HL-60/S4 treated with retinoic acid at 250 ng/mL for 4 days and 3 days (cell line): ENCODE data around the gene CHRND.

ENCODE experiments used
- in situ Hi-C: fragments of 300-500 bp; cut with MboI; formaldehyde crosslinking; loops from 2 replicates; pipeline ENCODE4 v1.7.0; 2022; ENCODE audit warnings: low sequenced_read_pairs

Gene CHRND

GRCh38 chr2:232525791-232526371, at the start of gene CHRND:
Gene CHRND (plus strand): TSS chr2:232526160. CDS start chr2:232526216, 56 bp downstream.
- in situ Hi-C loops, result no loop called here

DNA sequence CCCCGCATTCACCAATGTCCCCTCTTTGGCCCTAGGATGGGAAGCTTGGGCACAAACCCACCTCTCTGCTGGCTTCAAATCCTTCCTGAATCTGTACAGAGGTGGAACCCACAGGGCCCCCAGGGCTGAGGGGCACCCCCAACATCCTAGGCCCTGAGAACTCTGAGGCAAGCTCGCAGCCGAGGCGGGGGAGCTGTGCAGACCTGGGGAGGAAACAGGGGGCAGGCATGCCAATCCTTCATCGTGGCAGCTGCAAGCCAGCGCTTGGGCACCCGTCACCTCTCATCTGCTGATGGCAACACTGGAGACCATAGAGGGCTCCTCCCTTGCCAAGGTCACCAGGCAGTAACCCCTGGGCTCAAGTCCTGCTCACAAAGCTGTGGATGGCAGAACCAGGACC, 49.2 kb upstream of the CHRND start:
- in situ Hi-C loops, result no loop called here

DNA sequence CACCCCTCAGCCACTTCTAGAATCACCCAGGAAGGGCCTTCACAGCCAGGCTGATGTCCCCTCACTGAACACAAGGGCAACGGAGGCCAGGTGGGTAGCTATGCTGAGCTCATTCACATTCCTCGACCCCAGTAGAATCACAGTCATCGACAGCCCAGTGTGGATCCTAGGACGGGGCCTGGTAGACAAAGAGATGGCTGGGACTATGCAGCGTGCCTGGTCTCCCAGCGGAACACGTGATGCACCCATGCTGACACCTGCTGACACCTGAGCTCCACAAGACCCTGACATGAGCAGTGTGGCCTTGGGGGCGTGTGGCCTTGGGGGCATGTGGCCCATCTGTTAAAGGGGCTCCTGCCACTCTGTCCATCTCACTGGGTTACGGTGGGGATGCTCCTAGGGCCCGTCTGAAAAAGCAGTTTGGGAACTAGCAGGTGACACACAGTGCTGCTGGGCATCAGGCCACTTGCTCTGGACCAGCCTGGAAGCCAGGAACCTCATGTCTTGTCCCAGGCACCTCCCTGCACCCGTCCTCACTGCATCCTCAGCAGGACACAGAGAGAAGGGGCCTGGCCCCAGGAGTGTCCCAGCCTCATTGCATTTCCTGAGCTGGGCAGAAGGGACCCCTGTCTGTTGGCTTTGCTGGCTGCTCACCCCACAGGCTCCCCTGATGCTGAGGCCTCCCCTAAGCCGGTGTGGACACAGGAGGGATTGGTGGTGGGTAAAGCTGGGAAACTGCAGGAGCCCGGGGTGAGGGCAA, 48.0 kb upstream of the CHRND start:
- in situ Hi-C loops, result no loop called here

DNA sequence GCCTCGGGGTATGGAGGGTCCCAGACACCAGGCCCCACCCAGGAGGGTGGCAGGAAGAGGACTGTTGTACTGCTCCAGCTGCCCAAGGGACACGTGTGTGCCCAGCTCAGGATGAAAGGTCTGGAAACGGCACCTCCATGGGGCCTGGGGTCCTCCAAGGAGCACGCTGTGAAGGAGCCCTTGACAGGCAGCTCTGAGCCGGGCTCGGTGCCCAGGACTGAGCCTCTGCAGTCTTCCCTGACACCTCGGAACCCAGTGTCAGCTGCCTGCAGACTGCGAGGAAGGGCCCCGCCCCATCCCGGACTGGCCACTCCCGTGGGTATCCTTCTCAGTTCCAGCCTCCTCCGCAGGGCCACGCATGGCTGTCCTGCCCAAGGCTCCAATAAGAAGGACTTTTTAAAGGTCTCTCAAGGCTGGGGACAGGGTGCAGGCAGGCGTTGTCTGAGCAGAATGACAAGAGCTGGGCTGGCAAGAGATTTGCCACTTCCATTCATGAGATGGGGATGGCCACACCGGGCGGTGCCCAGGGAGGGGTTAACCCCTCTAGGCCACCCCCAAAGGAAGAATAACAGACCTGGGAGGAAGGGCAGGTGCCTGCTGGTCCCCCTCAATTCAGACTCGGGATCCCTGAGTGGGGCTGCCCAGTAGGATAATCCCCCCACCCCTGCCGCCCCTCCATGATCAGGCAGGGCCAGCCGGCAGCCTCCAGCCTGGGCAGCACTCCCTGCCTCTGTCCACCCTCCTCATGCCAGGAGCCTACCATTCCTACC, 47.2 kb upstream of the CHRND start:
- in situ Hi-C loops, result no loop called here

DNA sequence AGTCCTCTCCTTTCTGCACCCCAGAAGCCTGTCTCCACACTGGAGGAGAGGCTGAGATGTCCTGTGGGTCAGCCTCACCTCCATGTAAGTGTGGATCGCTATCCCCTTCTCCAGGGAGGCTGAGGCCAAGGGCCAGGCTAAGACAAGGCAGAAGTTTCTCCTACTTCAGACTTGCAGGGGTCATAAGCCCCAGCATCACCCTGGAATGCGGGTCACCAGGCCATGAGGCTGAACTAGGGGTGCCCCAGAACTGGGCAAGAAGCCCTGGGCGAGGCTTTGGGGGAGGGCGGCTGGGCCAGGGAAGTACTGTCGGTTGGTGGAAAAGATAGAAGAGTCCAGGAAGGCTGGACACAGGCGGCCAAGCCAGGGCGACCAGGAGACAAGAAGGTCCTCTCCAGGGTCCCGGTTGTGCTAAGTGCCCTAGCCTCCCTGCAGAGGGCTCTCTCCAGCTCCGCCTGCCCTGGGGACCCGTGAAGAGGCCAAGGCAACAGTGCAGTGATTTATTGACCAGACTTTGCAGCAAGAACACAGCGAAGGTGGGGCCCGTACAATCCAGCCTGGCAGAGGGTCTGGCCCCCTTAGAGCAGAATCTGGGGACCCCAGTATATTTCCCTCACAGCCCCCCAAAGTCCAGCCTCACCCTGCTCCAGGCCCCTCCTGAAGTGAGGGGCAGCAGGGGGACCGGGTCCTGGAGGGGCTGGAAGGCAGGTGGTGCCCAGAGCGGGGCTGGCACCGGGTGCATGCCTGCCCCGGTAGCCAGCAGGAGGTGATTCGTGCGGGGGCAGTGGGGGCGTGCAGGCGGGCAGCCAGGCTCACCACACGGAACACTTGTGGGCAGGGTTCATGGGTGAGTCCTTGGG, 46.4 kb upstream of the CHRND start:
- in situ Hi-C loops, result no loop called here

GRCh38 chr2:232480201-232481190, 45.5 kb upstream of the CHRND start:
- in situ Hi-C loops, result no loop called here

DNA sequence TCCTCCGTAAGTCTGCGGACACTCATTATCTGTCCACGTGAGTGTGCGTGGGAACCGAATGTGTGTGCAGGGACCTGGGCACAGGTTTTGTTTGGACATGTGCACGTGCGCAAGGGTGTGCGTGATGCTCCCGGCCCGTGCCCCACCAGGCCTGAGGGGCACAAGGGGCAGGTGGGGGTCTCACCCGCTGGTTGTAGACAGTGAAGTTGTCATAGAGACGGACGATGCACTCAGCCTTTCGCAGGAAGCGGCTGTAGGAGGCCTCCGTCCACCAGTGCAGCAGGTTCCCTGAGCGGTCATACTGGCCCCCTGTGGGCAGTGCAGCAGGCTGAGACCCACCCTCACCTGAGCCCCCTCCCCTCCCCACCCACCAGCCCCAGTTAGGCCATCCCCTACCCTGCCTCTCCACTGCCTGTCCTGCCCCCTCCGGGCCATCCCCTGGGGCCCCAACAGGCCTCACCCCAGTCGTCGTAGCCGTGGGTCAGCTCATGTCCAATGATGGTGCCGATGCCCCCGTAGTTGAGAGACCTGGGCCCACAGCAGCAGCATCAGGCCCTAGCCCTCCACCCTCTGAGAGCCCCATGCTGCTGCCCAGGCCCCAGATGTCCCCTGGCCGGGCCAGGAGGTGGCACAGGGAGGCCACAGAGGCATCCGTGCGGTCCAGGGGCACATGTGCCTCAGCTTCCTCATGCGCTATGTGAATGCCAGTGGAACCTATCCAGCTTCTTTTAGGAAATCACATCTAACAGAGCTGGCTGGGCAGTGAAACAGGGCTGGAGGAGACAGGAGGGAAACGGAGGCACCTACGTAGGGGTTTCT, 44.4 kb upstream of the CHRND start:
- in situ Hi-C loops, result no loop called here

DNA sequence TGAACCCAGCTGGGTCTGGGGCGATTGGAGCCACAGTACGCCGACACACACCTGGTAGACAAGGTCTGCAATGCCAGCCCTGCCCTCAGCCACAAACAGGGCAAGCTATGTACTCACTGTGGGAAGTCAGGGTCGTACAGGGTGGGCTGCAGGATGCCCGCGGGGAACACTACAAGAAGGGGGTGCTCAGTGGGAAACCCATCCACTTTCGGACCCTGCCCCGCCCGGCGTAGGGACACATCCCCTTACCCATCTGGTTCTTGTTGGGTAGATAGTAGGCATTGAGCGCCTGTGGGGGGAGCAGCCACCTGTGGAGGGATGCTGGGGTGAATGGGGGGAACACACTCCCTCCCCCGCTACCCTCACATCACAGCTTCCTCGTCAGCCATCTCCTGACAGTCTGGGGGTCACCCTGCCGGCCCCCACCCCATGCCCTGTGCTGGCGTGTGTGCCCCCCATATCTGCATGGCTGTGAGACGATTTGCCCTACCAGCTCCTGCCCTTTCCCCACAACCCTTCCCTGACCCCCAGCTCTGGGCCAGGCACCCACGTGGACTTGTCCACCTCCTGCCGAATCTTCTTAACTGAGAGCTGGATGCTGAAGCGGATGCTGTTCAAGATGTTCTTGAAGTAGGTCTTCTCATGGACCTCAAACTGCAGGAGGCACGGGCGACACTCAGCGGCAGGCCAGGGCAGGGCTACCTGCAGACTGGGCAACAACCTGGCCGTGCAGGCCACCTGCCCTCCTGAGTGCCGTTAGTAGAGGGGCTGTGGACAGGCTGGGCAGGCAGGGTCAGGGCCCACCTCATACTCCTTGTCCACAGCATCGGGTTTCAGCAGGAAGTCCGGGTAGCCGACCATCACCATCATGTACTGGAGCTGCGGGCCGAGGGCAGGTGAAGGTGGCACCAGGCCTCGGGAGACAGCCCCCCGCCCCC, 43.4 kb upstream of the CHRND start:
- in situ Hi-C loops, result no loop called here

DNA sequence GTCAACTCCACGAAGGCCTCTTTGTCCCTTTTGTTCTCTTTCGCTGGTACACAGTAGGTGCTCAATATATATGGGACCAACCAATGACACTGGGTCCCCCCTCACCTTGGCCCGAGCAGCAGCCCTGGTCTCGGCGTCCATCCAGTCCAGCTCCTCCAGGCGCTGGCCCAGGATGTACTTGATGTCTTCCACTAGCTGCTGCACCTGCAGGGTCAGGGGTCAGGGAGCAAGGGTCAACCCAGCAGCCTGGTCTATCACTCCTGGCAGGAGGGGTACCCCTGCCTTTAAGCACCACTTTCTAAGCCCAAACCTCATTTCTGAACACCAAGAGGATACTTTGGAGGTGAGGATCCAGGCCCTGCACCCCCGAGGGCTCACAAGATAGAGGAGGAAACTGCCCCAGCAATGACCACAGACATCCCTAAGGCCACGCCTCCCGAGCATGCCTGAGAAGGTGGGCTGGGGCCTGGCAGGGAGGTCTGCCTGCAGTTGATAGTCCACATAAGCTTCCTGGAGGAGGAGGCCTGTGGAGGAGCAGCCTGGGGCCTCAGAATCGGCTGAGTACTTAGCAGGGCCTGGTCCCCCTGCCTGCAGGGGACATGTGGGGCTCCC, 42.5 kb upstream of the CHRND start:
- in situ Hi-C loops, result no loop called here

GRCh38 chr2:232483923-232484627, 41.9 kb upstream of the CHRND start:
- in situ Hi-C loops, result no loop called here

DNA sequence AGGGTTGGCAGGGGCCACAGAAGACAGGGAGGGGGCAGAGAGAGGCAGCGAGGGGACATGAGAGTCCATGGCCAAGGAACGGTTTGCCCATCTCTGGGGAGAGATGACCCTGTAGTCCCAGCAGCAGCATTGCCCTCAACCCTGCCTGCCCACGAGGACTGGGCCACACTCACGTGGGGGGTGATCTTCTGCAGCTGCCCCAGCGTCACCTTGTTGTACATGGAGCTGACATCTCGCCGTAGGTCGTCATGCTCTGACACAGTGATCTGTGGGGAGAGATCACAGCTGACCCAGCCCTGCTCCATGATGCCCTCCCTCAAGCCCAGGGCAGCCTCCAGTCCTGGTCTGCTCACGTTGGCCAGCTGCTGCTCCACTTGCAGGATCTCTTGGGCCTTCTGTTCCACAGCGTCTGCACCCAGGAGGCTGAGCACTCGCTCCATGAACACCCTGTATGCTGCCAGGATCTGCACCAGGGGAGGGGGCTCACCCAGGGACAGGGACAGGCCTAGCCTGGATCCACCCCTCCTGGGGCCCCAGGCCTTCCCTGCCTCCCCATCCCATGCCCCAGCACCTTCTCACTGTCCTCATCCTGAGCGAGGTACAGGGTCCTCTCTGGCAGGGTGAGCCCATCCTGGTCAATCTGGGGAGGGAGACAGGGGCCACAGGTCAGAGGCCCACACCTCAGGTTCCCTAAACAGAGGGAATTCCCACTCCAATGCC, 41.2 kb upstream of the CHRND start:
- in situ Hi-C loops, result no loop called here

DNA sequence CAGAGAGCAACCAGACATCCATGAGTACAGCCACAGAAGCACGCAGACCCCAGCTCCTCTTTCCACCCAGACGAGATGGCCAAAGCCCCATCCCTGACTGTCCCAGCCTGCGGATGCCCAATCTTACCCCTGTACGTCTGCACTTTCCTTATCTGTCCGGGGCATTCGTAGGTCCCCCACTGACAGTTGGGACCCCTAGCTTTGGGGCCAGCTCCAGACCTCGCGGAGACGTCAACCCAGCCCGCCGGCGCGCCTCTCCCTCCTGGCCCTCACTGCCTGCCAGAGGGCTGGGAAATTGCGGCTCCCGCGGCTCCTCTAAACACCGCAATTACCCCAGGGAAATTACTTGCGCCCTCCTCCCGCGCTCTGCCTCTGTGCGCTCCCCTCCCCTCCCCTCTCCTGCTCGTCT, 40.6 kb upstream of the CHRND start:
- in situ Hi-C loops, result no loop called here

GRCh38 chr2:232485757-232486557, 40.0 kb upstream of the CHRND start:
- in situ Hi-C loops, result no loop called here

GRCh38 chr2:232486558-232487384, 39.2 kb upstream of the CHRND start:
- in situ Hi-C loops, result no loop called here
